ENCODE measurements around the gene EFCAB8.

EFCAB8 gene

DNA sequence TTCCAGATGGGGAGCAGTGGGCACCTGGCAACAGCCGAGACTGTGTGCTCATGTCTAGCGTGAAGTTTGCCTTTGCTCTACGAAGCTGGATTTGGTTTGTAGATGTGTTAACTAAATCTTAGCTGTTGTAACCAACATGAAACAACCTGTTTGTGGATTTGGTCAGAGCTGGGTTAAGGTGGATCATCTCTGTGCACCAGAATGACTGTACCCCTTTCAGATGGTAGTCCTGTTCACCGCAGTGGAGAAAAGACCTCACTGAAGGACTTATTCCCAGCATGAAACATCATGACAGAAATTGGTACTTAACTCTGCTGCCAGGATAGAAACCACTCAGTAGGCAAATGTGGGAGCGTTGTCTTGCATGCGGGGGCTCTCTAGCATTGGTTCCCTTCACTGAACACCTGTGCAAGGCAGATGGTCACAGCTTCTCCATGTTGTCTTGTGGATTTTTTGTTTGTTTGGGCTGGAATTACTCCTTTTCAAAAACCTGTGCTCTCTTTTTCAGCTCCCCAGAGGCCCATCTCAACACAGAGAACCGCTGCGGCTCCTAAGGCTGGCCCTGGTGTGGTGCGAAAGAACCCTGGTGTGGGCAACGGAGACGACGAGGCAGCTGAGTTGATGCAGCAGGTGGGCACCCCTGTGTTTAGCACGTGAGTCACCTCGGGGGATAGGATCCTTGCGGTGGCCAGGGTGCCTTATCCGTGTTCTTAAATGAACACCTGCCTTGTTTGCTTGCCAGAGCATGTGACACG, 19.3 kb upstream of the EFCAB8 start:
- Mint-ChIP-seq H3K4me3 (no peak overlapping the region), H3K4me1 (no peaks in the 10 kb centered on the region), H3K27ac (no peak overlapping the region), H3K27me3 (ENCODE audit: low read depth, poor library complexity) (no peaks in the 10 kb centered on the region), H3K36me3 (ENCODE audit: low read depth) (peaks cover 78% of the 10 kb centered on the region), H3K9me3 (no peaks in the 10 kb centered on the region)
- TF ChIP-seq, protein P1, sequence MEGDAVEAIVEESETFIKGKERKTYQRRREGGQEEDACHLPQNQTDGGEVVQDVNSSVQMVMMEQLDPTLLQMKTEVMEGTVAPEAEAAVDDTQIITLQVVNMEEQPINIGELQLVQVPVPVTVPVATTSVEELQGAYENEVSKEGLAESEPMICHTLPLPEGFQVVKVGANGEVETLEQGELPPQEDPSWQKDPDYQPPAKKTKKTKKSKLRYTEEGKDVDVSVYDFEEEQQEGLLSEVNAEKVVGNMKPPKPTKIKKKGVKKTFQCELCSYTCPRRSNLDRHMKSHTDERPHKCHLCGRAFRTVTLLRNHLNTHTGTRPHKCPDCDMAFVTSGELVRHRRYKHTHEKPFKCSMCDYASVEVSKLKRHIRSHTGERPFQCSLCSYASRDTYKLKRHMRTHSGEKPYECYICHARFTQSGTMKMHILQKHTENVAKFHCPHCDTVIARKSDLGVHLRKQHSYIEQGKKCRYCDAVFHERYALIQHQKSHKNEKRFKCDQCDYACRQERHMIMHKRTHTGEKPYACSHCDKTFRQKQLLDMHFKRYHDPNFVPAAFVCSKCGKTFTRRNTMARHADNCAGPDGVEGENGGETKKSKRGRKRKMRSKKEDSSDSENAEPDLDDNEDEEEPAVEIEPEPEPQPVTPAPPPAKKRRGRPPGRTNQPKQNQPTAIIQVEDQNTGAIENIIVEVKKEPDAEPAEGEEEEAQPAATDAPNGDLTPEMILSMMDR (IDR thresholded peaks at IDR 0.05) = no peak
- DNase-seq = no peak

DNA sequence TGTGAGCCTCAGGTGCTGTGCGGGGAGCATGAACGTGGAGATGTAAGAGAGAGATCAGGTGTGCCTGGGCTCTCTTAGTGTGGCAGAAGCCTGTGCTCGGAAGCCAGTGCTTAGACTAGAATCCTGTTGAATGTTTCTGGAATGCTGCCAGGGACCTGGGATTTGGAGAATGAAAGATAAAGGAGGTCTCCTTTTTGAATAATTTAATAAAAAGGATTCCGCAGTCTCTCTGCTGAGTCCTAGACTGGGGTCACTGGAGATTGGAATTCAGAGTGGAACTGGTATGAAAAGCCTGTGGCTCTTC, 18.8 kb upstream of the EFCAB8 start:
- no peak for DNase-seq
- TF ChIP-seq, protein P1 (IDR thresholded peaks at IDR 0.05) = no peak
- Mint-ChIP-seq H3K4me1 (no peaks in the 10 kb centered on the region), H3K4me3 (no peak overlapping the region), H3K36me3 (ENCODE audit: low read depth) (peaks cover 77% of the 10 kb centered on the region), H3K9me3 (no peaks in the 10 kb centered on the region), H3K27me3 (ENCODE audit: low read depth, poor library complexity) (no peaks in the 10 kb centered on the region), H3K27ac (no peak overlapping the region)

- H3K27me3 Mint-ChIP-seq (ENCODE audit: low read depth, poor library complexity) = no peaks in the 10 kb centered on the region
- peaks cover 79% of the 10 kb centered on the region for H3K36me3 Mint-ChIP-seq (ENCODE audit: low read depth)
Measured at GRCh38 chr20:32841174-32841573, 17.5 kb upstream of the EFCAB8 start.

GRCh38 chr20:32841632-32842031, 17.1 kb upstream of the EFCAB8 start:
- H3K4me3 Mint-ChIP-seq = no peak overlapping the region

More at GRCh38 chr20:32841174-32841573, 17.5 kb upstream of the EFCAB8 start:
- Mint-ChIP-seq H3K4me3 (no peak overlapping the region), H3K27ac (peak overlapping the region; percentile 45), H3K4me1 (no peaks in the 10 kb centered on the region), H3K9me3 (no peaks in the 10 kb centered on the region)
- no peak for DNase-seq
- TF ChIP-seq, protein P1 (IDR thresholded peaks at IDR 0.05) = no peak

GRCh38 chr20:32842688-32843524, 15.8 kb upstream of the EFCAB8 start:
- DNase-seq = no peak
- H3K4me3 Mint-ChIP-seq = no peak overlapping the region
- no peaks in the 10 kb centered on the region for H3K9me3 Mint-ChIP-seq
- peaks cover 4% of the 10 kb centered on the region for H3K4me1 Mint-ChIP-seq
- TF ChIP-seq, protein P1 (IDR thresholded peaks at IDR 0.05) = no peak
- peaks cover 85% of the 10 kb centered on the region for H3K36me3 Mint-ChIP-seq (ENCODE audit: low read depth)
- H3K27ac Mint-ChIP-seq = peak overlapping the region; percentile 82
- no peaks in the 10 kb centered on the region for H3K27me3 Mint-ChIP-seq (ENCODE audit: low read depth, poor library complexity)

More at GRCh38 chr20:32841632-32842031, 17.1 kb upstream of the EFCAB8 start:
- peaks cover 79% of the 10 kb centered on the region for H3K36me3 Mint-ChIP-seq (ENCODE audit: low read depth)
- TF ChIP-seq, protein P1 (IDR thresholded peaks at IDR 0.05) = no peak
- no peaks in the 10 kb centered on the region for H3K27me3 Mint-ChIP-seq (ENCODE audit: low read depth, poor library complexity)
- no peak overlapping the region for H3K27ac Mint-ChIP-seq
- H3K9me3 Mint-ChIP-seq = no peaks in the 10 kb centered on the region
- DNase-seq = no peak
- H3K4me1 Mint-ChIP-seq = no peaks in the 10 kb centered on the region

Measured in nephron progenitor cell (in vitro differentiated cells).